Bronchus fibroblast of lung (primary cell): Measurements from ENCODE around the gene ODAD2. TPM values are rescaled to one million over a fixed set of nuclear protein-coding genes. Genes with fewer than 3 reads are reported as not detected.

ENCODE experiments used
- total RNA-seq: library from RNA; depleted of rRNA; stranded (reverse); fragments of >200 nt; gene quantifications from 2 replicates; pipeline ENCODE4 v1.2.3, GENCODE V29; 2015

Gene ODAD2
- total RNA-seq, result 0.59 and 1.7 TPM in 2 replicates

GRCh38 chr10:27998954-27999275 is at the start of gene ODAD2:
Gene ODAD2 (minus strand): TSS chr10:27999079. CDS start chr10:27995142, 3,937 bp downstream.

